Osteoblast (primary cell): ENCODE results near the gene MED13L. TPM values are rescaled to one million over a fixed set of nuclear protein-coding genes. Genes with fewer than 3 reads are reported as not detected.
A peak's percentile ranks its signal among the peaks of the same experiment; 100 is the strongest.

Experiments used
- DNase-seq: peaks from one replicate; pipeline ENCODE4 v3.0.0; 2011; ENCODE audit warnings: low spot score, mixed read lengths; ENCODE audit not compliant: insufficient read length; ENCODE audit errors: missing footprints
- H2AFZ ChIP-seq: 2 replicates; pipeline ENCODE4 v1.6.0; 2011; ENCODE audit warnings: mild to moderate bottlenecking, low read length
- H3K27ac ChIP-seq: 2 replicates; pipeline ENCODE4 v1.5.1; 2011; ENCODE audit warnings: mild to moderate bottlenecking, low read depth, low read length, moderate library complexity
- H3K27me3 ChIP-seq: 2 replicates; pipeline ENCODE4 v1.6.0; 2012; ENCODE audit warnings: mild to moderate bottlenecking, control low read depth, inconsistent platforms, low read length, moderate library complexity; ENCODE audit not compliant: insufficient read depth
- H3K36me3 ChIP-seq: 2 replicates; pipeline ENCODE4 v1.5.1; 2011; ENCODE audit warnings: mild to moderate bottlenecking, low read length, control low read depth, moderate library complexity; ENCODE audit not compliant: insufficient read depth
- H3K4me1 ChIP-seq: 2 replicates; pipeline ENCODE4 v1.5.1; 2011; ENCODE audit warnings: mild to moderate bottlenecking, low read length, control low read depth, moderate library complexity; ENCODE audit not compliant: insufficient read depth
- H3K4me2 ChIP-seq: 2 replicates; pipeline ENCODE4 v1.6.0; 2011; ENCODE audit warnings: mild to moderate bottlenecking, low read length; ENCODE audit not compliant: insufficient read depth
- H3K4me3 ChIP-seq: fragments of 200-600 bp; sonication (generic); 3 replicates; pipeline ENCODE4 v1.5.1; 2012; ENCODE audit warnings: mild to moderate bottlenecking, low read length, inconsistent platforms; ENCODE audit not compliant: insufficient read depth
- H3K79me2 ChIP-seq: 2 replicates; pipeline ENCODE4 v1.6.0; 2012; ENCODE audit warnings: mild to moderate bottlenecking, low read length, control low read depth, inconsistent platforms; ENCODE audit not compliant: insufficient read depth
- H3K9me3 ChIP-seq: 2 replicates; pipeline ENCODE4 v1.5.1; 2011; ENCODE audit warnings: low read depth, low read length, control low read depth
- H4K20me1 ChIP-seq: 2 replicates; pipeline ENCODE4 v1.6.0; 2012; ENCODE audit warnings: mild to moderate bottlenecking, low read length, control low read depth; ENCODE audit not compliant: insufficient read depth
- CTCF ChIP-seq: IDR thresholded peaks from 2 replicates; pipeline ENCODE4 v1.5.1; 2011; ENCODE audit warnings: mild to moderate bottlenecking, low read depth, low read length, moderate library complexity; ENCODE audit errors: extremely low read depth
- total RNA-seq: library from RNA; depleted of rRNA; stranded (reverse); fragments of >200 nt; gene quantifications from 2 replicates; pipeline ENCODE4 v1.2.3, GENCODE V29; 2012

Gene MED13L
- total RNA-seq, 1 donor = 359 TPM

GRCh38 chr12:116319233-116319897 lies 41.9 kb upstream of the MED13L start:
- Histone ChIP-seq H2AFZ (peak overlapping the region; percentile 67), H3K79me2 (no peaks in the 10 kb centered on the region), H3K4me3 (peak overlapping the region; percentile 42), H3K27ac (peak overlapping the region; percentile 94), H3K36me3 (no peaks in the 10 kb centered on the region), H4K20me1 (no peaks in the 10 kb centered on the region), H3K9me3 (no peaks in the 10 kb centered on the region), H3K4me2 (peak overlapping the region; percentile 83), H3K27me3 (no peaks in the 10 kb centered on the region), H3K4me1 (peaks cover 28% of the 10 kb centered on the region)
- TF ChIP-seq CTCF = no peak
- DNase-seq = no peak

- Histone ChIP-seq H3K4me3 (no peak overlapping the region), H2AFZ (peak overlapping the region; percentile 28), H3K9me3 (no peaks in the 10 kb centered on the region), H3K4me1 (peaks cover 28% of the 10 kb centered on the region), H3K27ac (peak overlapping the region; percentile 94), H3K79me2 (no peaks in the 10 kb centered on the region), H3K4me2 (peak overlapping the region; percentile 83), H4K20me1 (no peaks in the 10 kb centered on the region), H3K36me3 (no peaks in the 10 kb centered on the region), H3K27me3 (no peaks in the 10 kb centered on the region)
- DNase-seq = no peak
- no peak for TF ChIP-seq CTCF
These were observed 41.2 kb upstream of the MED13L start for GRCh38 chr12:116318576-116319232.

GRCh38 chr12:116317986-116318575 lies 40.6 kb upstream of the MED13L start:
- peaks cover 28% of the 10 kb centered on the region for H3K4me1 ChIP-seq

More at GRCh38 chr12:116317986-116318575, 40.6 kb upstream of the MED13L start:
- no peak for TF ChIP-seq CTCF
- H3K27me3 ChIP-seq = no peaks in the 10 kb centered on the region
- H3K9me3 ChIP-seq = no peaks in the 10 kb centered on the region
- no peaks in the 10 kb centered on the region for H4K20me1 ChIP-seq
- no peaks in the 10 kb centered on the region for H3K79me2 ChIP-seq
- peak overlapping the region; percentile 28 for H2AFZ ChIP-seq
- H3K4me3 ChIP-seq = no peak overlapping the region
- H3K4me2 ChIP-seq = no peak overlapping the region
- no peak for DNase-seq
- no peaks in the 10 kb centered on the region for H3K36me3 ChIP-seq
- no peak overlapping the region for H3K27ac ChIP-seq
